GM19372 (cell line): Measurements from ENCODE around the gene FGF14.

Experiments
- ATAC-seq: cut with Tn5 transposase; IDR thresholded peaks from one replicate; pipeline ENCODE4 v1.9.1; 2021; ENCODE audit warnings: mild to moderate bottlenecking, low read depth, moderate library complexity; ENCODE audit not compliant: unreplicated experiment

The FGF14 gene

GRCh38 chr13:101757446-101758039 lies 644.3 kb downstream of the FGF14 start:
- peak; percentile 98 for ATAC-seq

GRCh38 chr13:101755228-101755887 lies 646.5 kb downstream of the FGF14 start:
- ATAC-seq = no peak

GRCh38 chr13:101752432-101752831 lies 649.4 kb downstream of the FGF14 start:
- ATAC-seq = no peak

- ATAC-seq = peak; percentile 70
These were observed 650.4 kb downstream of the FGF14 start for GRCh38 chr13:101751488-101751887.

GRCh38 chr13:101749584-101749983 lies 652.3 kb downstream of the FGF14 start:
- ATAC-seq = no peak

GRCh38 chr13:101747039-101747438 lies 654.8 kb downstream of the FGF14 start:
- no peak for ATAC-seq

- ATAC-seq = no peak
These were observed 655.3 kb downstream of the FGF14 start for GRCh38 chr13:101746513-101746912.

GRCh38 chr13:101739382-101740178 lies 662.3 kb downstream of the FGF14 start:
- ATAC-seq = peak; percentile 81

- no peak for ATAC-seq
These were observed 663.5 kb downstream of the FGF14 start for GRCh38 chr13:101738336-101738735.

- ATAC-seq = no peak
These were observed 665.3 kb downstream of the FGF14 start for GRCh38 chr13:101736566-101736965.

GRCh38 chr13:101730420-101731000 lies 671.3 kb downstream of the FGF14 start:
- no peak for ATAC-seq

- no peak for ATAC-seq
These were observed 673.2 kb downstream of the FGF14 start for GRCh38 chr13:101728615-101729014.

- no peak for ATAC-seq
These were observed 673.8 kb downstream of the FGF14 start for GRCh38 chr13:101728021-101728420.

- peak; percentile 51 for ATAC-seq
These were observed 674.7 kb downstream of the FGF14 start for GRCh38 chr13:101727118-101727517.

GRCh38 chr13:101726681-101727080 lies 675.2 kb downstream of the FGF14 start:
- ATAC-seq = peak; percentile 37

- no peak for ATAC-seq
These were observed 683.4 kb downstream of the FGF14 start for GRCh38 chr13:101718496-101718895.

GRCh38 chr13:101717353-101717752 lies 684.5 kb downstream of the FGF14 start:
- ATAC-seq = no peak

- ATAC-seq = no peak
These were observed 687.7 kb downstream of the FGF14 start for GRCh38 chr13:101714195-101714594.

- no peak for ATAC-seq
These were observed 689.9 kb downstream of the FGF14 start for GRCh38 chr13:101712026-101712348.

- ATAC-seq = no peak
These were observed 690.4 kb downstream of the FGF14 start for GRCh38 chr13:101711307-101712025.

- no peak for ATAC-seq
These were observed 691.9 kb downstream of the FGF14 start for GRCh38 chr13:101709952-101710351.
